ENCODE data around the gene PLS1. TPM values are rescaled to one million over a fixed set of nuclear protein-coding genes. Genes with fewer than 3 reads are reported as not detected.

The PLS1 gene
- total RNA-seq, 1 experiment from 2014 or later: 2.1 TPM

DNA sequence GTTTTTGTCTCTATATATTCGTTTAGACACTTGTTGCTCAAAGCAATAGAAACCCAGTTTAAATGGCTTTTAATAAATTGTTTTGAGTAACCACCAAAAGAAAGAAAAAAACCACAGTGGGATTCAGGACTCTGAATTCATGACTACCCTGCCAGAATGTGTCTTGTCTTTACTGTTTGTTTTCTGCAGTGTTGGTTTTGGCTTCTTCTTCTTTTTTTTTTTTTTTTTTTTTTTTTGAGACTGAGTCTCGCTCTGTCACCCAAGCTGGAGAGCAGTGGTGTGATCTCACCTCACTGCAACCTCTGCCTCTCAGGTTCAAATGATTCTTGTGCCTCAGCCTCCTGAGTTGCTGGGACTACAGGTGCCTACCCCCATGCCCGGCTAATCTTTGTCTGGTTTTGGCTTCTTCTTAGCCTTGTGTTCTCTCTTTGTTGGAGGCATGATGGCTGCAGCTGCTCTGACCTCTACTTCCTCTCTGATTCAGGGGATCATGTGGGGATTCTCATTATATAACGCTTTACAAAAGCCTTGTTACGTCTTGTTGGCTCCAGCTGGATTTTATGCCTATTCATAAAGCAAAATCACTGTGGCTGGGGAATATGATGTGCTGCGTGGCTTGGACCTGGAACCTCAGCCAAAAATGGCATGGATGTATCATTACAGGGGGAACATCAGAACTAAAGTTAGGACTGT is 54.0 kb downstream of the PLS1 start:
- no peak for DNase-seq

DNA sequence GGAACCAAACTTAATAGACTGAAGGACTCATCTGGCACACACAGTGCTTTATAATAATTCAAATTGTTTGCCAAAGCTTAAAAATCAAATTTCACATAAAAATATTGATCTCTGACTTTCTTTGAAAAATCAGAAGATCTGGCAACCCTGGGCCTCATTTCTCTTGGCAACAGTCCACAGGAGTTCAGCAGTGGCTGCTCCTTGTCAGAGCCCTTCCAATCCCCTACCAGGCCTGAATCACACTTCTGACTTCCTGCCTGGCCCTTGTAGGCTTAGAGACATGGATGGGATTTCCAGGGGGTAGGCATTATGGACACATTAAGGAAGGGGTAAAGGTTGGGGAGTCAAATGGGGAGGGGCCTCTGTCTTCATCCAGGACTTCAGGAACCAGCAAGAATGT is 55.5 kb downstream of the PLS1 start:
- H3K9me3 ChIP-seq: no peaks in the 10 kb centered on the region
- no peak overlapping the region for H3K4me3 ChIP-seq
- no peaks in the 10 kb centered on the region for H3K27me3 ChIP-seq
- DNase-seq: no peak
- no peaks in the 10 kb centered on the region for H3K36me3 ChIP-seq

More for the DNA sequence above, 54.0 kb downstream of the PLS1 start:
- Histone ChIP-seq H3K36me3 (no peaks in the 10 kb centered on the region), H3K27me3 (no peaks in the 10 kb centered on the region), H3K4me3 (no peak overlapping the region), H3K9me3 (no peaks in the 10 kb centered on the region)

DNA sequence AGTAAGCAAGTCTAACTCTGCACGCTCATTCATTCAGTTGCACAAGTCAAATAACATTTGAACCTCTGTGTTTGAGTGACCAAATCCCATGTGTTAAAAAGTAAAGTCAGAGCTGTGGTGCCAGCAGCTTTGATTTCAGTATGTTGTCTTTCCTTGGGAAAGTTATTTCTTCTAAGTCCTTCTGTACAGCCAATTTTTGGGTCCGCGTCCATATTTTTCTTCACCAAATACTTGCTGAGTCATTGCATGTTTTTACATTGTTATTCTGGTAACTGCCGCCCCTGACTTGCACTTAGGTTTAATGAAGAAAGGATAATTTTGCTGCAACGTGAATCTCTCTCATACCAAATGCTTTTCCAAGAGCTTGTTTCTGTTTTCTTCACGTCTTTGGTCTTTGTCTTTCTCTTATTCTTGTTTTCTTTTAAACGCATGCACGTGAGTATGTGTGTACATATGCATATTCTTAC is 56.7 kb downstream of the PLS1 start:
- DNase-seq: no peak
- no peaks in the 10 kb centered on the region for H3K27me3 ChIP-seq
- no peak overlapping the region for H3K4me3 ChIP-seq
- H3K9me3 ChIP-seq: no peaks in the 10 kb centered on the region
- no peaks in the 10 kb centered on the region for H3K36me3 ChIP-seq

DNA sequence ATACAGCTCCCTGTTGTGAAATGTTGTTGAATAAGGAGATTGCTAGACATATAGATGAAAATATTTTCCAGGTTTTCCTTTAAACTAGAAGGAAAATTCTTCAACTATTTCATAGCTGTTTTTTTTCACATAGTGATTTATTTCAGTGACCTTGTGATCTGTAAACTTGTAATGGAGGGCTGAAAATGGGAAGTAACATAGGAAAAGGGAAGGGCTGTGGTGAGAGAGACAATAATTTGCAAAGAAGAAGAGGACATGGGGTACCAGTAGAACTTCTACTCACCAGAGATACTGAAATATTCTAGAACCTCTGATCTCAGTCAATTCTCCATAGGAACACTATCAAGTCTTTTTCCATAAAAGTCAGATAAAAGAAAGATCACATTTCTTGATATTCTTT is 60.4 kb downstream of the PLS1 start:
- no peak for DNase-seq
- Histone ChIP-seq H3K27me3 (no peaks in the 10 kb centered on the region), H3K36me3 (no peaks in the 10 kb centered on the region), H3K4me3 (no peak overlapping the region), H3K9me3 (no peaks in the 10 kb centered on the region)

GRCh38 chr3:142657033-142657432 is 60.8 kb downstream of the PLS1 start:
- no peak overlapping the region for H3K4me3 ChIP-seq
- no peaks in the 10 kb centered on the region for H3K36me3 ChIP-seq
- no peak for DNase-seq
- H3K9me3 ChIP-seq: no peaks in the 10 kb centered on the region
- no peaks in the 10 kb centered on the region for H3K27me3 ChIP-seq

DNA sequence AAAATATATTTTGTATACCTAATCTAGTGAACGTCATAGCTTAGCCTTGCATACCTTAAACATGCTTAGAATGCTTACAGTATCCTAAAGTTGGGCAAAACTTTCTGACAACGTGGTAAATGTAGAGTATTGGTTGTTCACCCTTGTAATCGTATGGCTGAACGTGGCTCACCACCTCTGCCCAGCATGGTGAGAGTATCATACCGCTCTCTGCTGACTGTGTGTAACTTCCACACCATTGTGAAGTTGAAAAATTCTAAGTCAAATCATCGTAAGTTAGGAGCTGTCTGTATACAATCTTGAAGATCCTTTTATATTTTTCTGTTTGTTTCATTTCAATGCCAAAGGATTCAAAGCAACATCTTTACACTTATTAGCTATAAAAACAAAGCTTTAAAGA is 64.2 kb downstream of the PLS1 start:
- H3K27me3 ChIP-seq: no peaks in the 10 kb centered on the region
- DNase-seq: no peak
- no peaks in the 10 kb centered on the region for H3K9me3 ChIP-seq
- no peaks in the 10 kb centered on the region for H3K36me3 ChIP-seq
- no peak overlapping the region for H3K4me3 ChIP-seq

DNA sequence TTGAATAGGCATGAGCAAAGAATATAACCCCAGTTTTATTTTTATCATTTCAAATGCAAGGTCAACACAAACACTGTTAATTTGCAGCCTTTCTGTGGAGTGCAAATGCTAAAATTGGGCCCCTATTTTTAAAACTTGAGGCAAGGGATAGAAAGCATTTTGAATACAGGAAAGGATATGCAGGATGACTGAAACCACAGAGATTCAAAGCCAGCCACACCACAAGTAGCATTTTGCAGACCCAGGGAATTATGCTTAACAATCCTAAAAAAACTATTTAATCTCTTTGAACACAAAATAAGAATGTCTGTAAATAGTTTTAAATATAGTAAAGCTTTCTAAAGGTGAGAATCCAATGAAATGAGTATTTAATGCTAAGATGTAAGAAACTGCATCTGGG is 64.7 kb downstream of the PLS1 start:
- Histone ChIP-seq H3K36me3 (no peaks in the 10 kb centered on the region), H3K9me3 (no peaks in the 10 kb centered on the region), H3K4me3 (no peak overlapping the region), H3K27me3 (no peaks in the 10 kb centered on the region)
- DNase-seq: no peak

DNA sequence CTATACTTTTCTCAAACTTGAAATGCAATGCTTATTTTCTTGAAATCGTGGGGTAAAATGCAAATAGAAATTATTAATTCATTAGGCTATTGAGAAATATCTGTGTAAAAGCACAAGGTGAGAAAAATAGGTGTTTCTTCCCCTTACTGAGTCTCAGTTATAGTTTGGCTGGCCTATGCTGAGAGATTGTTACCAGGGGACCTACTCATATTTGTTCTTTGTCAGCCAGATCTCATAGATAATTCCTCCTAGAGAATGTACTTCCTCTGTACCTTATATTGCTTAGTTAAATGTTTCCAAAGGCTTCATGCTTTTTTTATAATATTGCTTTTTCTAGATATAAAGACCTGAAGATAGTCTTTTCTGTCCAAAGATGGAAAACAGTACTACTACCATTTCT is 67.7 kb downstream of the PLS1 start:
- no peak for DNase-seq
- Histone ChIP-seq H3K9me3 (no peaks in the 10 kb centered on the region), H3K36me3 (no peaks in the 10 kb centered on the region), H3K4me3 (no peak overlapping the region), H3K27me3 (no peaks in the 10 kb centered on the region)

DNA sequence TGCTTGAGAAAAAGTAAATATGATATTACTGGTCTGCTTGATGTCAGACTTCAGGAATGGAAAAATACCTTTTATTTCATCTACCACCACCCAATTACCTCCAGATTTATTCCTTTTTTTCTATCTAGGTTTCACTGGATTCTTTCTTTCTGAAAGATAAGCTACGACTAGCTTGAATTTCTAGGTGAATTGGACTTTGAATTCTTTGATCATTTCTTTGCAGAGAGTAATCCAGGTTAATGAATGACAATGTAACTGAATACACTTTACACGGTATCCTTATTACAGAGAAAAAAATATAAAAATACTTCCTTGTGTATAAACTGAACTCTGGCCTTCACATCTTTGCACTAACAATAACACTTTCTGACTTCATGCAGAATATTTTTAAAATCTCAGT is 68.1 kb downstream of the PLS1 start:
- H3K36me3 ChIP-seq: no peaks in the 10 kb centered on the region
- H3K4me3 ChIP-seq: no peak overlapping the region
- no peaks in the 10 kb centered on the region for H3K9me3 ChIP-seq
- no peak for DNase-seq
- H3K27me3 ChIP-seq: no peaks in the 10 kb centered on the region

DNA sequence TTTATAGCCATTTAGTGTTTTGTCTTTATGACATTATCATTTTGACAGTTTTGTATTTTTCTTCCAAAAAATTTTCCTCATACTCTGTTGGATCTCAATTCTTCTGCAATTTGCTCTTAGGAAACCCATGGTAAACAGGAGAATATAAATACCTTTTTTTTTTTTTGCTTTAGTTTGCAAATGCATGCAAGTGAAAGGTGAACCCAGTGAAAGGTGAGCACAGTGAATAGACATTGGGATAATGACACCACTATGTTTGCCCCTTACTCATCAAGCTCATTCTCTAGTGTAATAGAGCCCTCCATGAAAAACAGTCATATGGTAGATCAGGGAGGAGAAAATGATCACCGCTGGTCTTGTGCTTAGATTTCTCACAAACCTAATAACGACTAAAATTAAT is 68.6 kb downstream of the PLS1 start:
- Histone ChIP-seq H3K9me3 (no peaks in the 10 kb centered on the region), H3K36me3 (no peaks in the 10 kb centered on the region), H3K27me3 (peaks cover under 1% of the 10 kb centered on the region; the same call in 1 of the 2 replicates), H3K4me3 (no peak overlapping the region)
- no peak for DNase-seq

- DNase-seq: no peak
- H3K9me3 ChIP-seq: no peaks in the 10 kb centered on the region
These were observed 73.9 kb downstream of the PLS1 start for GRCh38 chr3:142670120-142670519.

DNA sequence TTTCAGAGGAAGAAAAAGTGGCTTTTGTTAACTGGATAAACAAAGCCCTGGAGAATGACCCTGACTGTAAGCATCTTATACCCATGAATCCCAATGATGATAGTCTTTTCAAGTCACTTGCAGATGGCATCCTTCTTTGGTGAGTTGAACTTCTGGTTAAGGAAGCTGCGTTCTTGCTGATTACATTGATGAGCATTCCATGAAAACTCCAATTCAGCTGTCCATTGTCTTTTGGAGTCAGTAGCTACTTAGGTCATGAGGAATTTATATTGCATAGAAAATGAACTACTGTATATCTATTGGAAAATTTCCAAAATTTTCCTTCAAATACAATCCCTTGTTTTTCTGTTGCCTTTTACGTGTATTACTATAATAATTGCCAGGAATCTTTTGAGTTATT is 80.0 kb downstream of the PLS1 start:
- no peaks in the 10 kb centered on the region for H3K36me3 ChIP-seq
- H3K4me3 ChIP-seq: no peak overlapping the region
- DNase-seq: no peak
- peaks cover 5% of the 10 kb centered on the region; the same call in 1 of the 2 replicates for H3K27me3 ChIP-seq
- no peaks in the 10 kb centered on the region for H3K9me3 ChIP-seq

More at GRCh38 chr3:142670120-142670519, 73.9 kb downstream of the PLS1 start:
- H3K36me3 ChIP-seq: no peaks in the 10 kb centered on the region
- peaks cover 8% of the 10 kb centered on the region for H3K27me3 ChIP-seq
- no peak overlapping the region for H3K4me3 ChIP-seq

GRCh38 chr3:142680710-142681109 is 84.5 kb downstream of the PLS1 start:
- Histone ChIP-seq H3K9me3 (no peaks in the 10 kb centered on the region), H3K27me3 (peaks cover 3% of the 10 kb centered on the region; the same call in 1 of the 2 replicates), H3K36me3 (no peaks in the 10 kb centered on the region), H3K4me3 (no peak overlapping the region)
- DNase-seq: no peak

DNA sequence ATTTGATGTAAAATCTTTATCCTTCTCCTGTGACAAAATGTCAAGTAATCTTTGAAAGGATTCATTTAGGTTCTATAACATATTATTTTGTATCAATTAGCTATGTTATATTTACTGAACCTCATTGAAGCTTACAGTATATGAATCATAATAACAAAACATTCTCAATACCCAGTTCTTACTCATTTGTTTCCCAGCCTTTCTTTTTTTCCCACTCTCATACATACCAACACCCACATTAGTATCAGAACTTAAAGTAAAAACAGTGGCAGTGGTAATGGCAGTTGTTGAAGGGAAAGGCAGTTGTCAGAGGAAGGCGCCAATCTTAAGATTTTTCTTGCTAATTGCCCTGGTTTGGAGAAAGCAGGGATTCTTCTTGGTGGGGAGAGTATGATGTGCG is 94.4 kb downstream of the PLS1 start:
- no peaks in the 10 kb centered on the region for H3K36me3 ChIP-seq
- peaks cover 6% of the 10 kb centered on the region for H3K27me3 ChIP-seq
- DNase-seq: no peak
- no peaks in the 10 kb centered on the region for H3K9me3 ChIP-seq
- no peak overlapping the region for H3K4me3 ChIP-seq

DNA sequence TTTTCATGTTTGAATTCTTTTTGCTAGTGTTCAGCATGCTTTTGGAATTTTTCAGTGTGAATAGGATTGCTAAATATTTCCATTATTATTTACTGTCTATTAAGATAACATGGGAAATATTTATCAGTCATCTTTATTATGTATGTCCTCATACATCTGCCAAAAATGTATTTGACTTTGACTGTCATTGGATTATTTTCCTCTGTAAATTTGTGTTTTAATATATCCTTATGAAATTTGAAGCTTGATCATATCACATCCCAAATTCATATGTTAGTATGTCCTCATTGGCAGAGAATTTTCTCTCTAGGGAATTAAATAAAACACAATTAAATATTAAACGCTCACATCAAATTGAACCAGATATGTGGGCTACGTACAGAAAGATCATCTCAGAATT is 95.3 kb downstream of the PLS1 start:
- Histone ChIP-seq H3K9me3 (no peaks in the 10 kb centered on the region), H3K4me3 (no peak overlapping the region), H3K36me3 (no peaks in the 10 kb centered on the region), H3K27me3 (peaks cover 6% of the 10 kb centered on the region)
- no peak for DNase-seq

DNA sequence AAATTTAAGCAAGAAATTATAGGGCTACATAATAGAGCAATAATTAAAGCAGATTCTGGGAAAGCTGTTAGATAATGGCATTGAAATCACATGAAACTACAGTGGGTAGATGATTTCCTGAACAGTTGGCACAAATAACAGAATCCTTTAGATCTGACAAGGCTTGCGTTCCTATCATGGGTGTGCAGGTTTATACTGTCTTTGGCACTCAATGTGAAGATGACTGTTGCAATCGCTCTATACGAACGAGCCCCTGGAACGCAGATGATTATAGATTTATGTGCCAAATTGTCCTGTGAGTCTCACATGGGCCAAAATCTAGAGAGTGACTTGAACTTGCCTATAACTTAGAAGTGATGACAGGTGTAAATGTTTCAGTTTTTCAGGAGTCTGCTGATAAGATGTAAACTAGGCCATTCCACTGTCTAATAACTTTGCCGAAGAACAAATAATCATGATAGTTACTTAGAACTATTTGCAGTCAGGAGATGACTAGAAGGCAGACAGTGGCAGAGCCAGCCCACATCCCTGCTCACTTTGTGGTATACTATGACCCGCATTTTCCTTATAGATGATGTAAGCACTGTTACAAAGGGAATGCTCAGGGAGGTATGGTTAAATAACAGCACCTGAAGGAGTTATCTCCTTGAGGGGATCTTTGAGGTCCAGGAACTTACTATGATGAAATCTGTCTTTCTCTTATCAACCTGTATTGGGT is 97.1 kb downstream of the PLS1 start:
- Histone ChIP-seq H3K9me3 (no peaks in the 10 kb centered on the region), H3K27me3 (peaks cover 6% of the 10 kb centered on the region), H3K36me3 (no peaks in the 10 kb centered on the region), H3K4me3 (no peak overlapping the region)
- DNase-seq: no peak

DNA sequence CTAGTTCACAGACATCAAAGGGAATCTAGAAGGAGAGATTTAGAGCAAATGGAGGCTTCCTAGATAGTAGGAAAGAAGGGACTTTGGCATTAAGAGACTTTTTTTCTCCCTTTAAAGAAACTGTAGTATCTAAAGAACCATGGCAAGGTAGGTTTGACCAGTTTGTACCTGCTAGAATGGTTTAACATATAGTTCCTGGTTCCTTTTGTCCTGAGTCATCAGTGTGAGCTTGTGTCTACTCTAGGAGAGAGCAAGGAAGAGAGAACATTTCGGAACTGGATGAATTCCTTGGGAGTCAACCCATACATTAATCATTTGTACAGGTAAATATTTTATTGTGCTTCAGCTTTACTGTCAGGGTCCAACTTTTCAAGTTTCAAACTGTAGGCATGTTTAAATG is 98.0 kb downstream of the PLS1 start:
- Histone ChIP-seq H3K27me3 (peaks cover 6% of the 10 kb centered on the region), H3K36me3 (no peaks in the 10 kb centered on the region), H3K9me3 (no peaks in the 10 kb centered on the region), H3K4me3 (no peak overlapping the region)
- DNase-seq: no peak

- no peak for DNase-seq
- H3K27me3 ChIP-seq: peaks cover 3% of the 10 kb centered on the region; the same call in 1 of the 2 replicates
- H3K4me3 ChIP-seq: no peak overlapping the region
- H3K9me3 ChIP-seq: no peaks in the 10 kb centered on the region
- H3K36me3 ChIP-seq: no peaks in the 10 kb centered on the region
These were observed 109.0 kb downstream of the PLS1 start for GRCh38 chr3:142705198-142705597.
